Panc1 (cell line): ENCODE measurements around the gene SZT2. TPM values are rescaled to one million over a fixed set of nuclear protein-coding genes. Genes with fewer than 3 reads are reported as not detected.
A peak's percentile ranks its signal among the peaks of the same experiment; 100 is the strongest.

Experiments used
- ATAC-seq: fragments of 200-7000 bp; cut with Tn5 transposase; 2 replicates; pipeline ENCODE4 v1.9.1; 2020; ENCODE audit warnings: mild to moderate bottlenecking, moderate library complexity
- BruUV-seq: library from RNA; stranded (reverse); fragments of 400-500 nt; replicated peaks from 2 replicates; lab custom pipeline; 2021; lab: Mats Ljungman, UMichigan
- CTCF ChIA-PET: fragments of 300-600 bp; sonication (Branson Sonifier 250); formaldehyde crosslinking; loops from one replicate; lab custom pipeline; 2022; ENCODE audit warnings: antibody characterized with exemption; lab: Charles Lee
- POLR2A ChIA-PET: fragments of 300-600 bp; sonication (Branson Sonifier 250); formaldehyde crosslinking; loops from one replicate; lab custom pipeline; 2022; ENCODE audit warnings: antibody characterized with exemption; lab: Charles Lee
- DNase-seq: peaks from one replicate; pipeline ENCODE4 v3.0.0-alpha.2; 2010; ENCODE audit warnings: low read depth, low spot score
- H3K27ac ChIP-seq: 2 replicates; pipeline ENCODE4 v1.5.1; 2011; ENCODE audit warnings: mild to moderate bottlenecking, low read length, inconsistent platforms
- H3K27me3 ChIP-seq: fragments of 200-500 bp; sonication (Bioruptor generic); 2 replicates; pipeline ENCODE4 v1.6.0; 2014; ENCODE audit warnings: low read length, inconsistent platforms; ENCODE audit not compliant: control insufficient read depth, insufficient read depth
- H3K36me3 ChIP-seq: fragments of 200-500 bp; sonication (Bioruptor generic); 2 replicates; pipeline ENCODE4 v1.5.1; 2014; ENCODE audit warnings: inconsistent platforms, mild to moderate bottlenecking, low read length, moderate library complexity; ENCODE audit not compliant: control insufficient read depth, insufficient read depth
- H3K4me1 ChIP-seq: 2 replicates; pipeline ENCODE4 v1.5.1; 2011; ENCODE audit warnings: inconsistent platforms, mild to moderate bottlenecking, low read length, moderate library complexity; ENCODE audit not compliant: control insufficient read depth, insufficient read depth
- H3K4me3 ChIP-seq, 2 experiments: 2 replicates each; pipeline ENCODE4 v1.5.1; 2011 to 2012; ENCODE audit warnings: low read depth in 2 of 2, low read length in 2 of 2, mild to moderate bottlenecking in 2 of 2, inconsistent platforms in 1 of 2, moderate library complexity in 1 of 2
- H3K9me3 ChIP-seq: fragments of 200-500 bp; sonication (Bioruptor generic); 2 replicates; pipeline ENCODE4 v1.5.1; 2014; ENCODE audit warnings: low read depth, mild to moderate bottlenecking, inconsistent platforms, low read length, moderate library complexity; ENCODE audit not compliant: control insufficient read depth, insufficient read depth
- CTCF ChIP-seq: fragments of 450-650 bp; IDR thresholded peaks from 2 replicates; pipeline ENCODE4 v1.5.1; 2017; ENCODE audit warnings: mild to moderate bottlenecking
- POLR2AphosphoS5 ChIP-seq: IDR thresholded peaks from 2 replicates; pipeline ENCODE4 v1.6.1; 2012; ENCODE audit warnings: mild to moderate bottlenecking, low read depth, low read length, moderate library complexity
- REST ChIP-seq, 2 experiments: IDR thresholded peaks; 2 replicates each; pipeline ENCODE4 v1.6.1; 2011 to 2012; ENCODE audit warnings: low read depth in 2 of 2, control low read depth in 1 of 2, low read length in 1 of 2, mild to moderate bottlenecking in 1 of 2, moderate library complexity in 1 of 2; ENCODE audit not compliant: insufficient read depth in 1 of 2
- SIN3A ChIP-seq: IDR thresholded peaks from 2 replicates; pipeline ENCODE4 v1.6.1; 2012; ENCODE audit warnings: low read depth, mild to moderate bottlenecking, low read length, moderate library complexity, borderline replicate concordance; ENCODE audit not compliant: insufficient read depth
- TCF7L2 ChIP-seq: IDR thresholded peaks from 2 replicates; pipeline ENCODE4 v1.6.1; 2011; ENCODE audit warnings: mild to moderate bottlenecking, low read depth, low read length, inconsistent platforms
- in situ Hi-C: cut with HindIII; loops from 2 replicates; pipeline ENCODE4 v1.10.0; 2016; ENCODE audit warnings: low sequenced_read_pairs, low pct_unique_long_range_greater_than_20kb
- intact Hi-C: fragments of 100-400 bp; cut with micrococcal nuclease; formaldehyde crosslinking; loops from one replicate; pipeline ENCODE4 v1.10.0; 2022; ENCODE audit not compliant: unreplicated experiment
- total RNA-seq: library from RNA; stranded (reverse); gene quantifications from one replicate; pipeline ENCODE4 v1.2.1, GENCODE V29; 2021; ENCODE audit not compliant: unreplicated experiment

SZT2 gene
- total RNA-seq, 1 experiment from 2014 or later: 40.2 TPM

GRCh38 chr1:43423672-43424550 is 34.2 kb downstream of the SZT2 start:
- no peak for ATAC-seq
- Histone ChIP-seq H3K4me1 (no peaks in the 10 kb centered on the region), H3K4me3 (no peak overlapping the region), H3K27ac (no peak overlapping the region), H3K27me3 (no peaks in the 10 kb centered on the region), H3K9me3 (no peaks in the 10 kb centered on the region), H3K36me3 (no peaks in the 10 kb centered on the region)
- TF ChIP-seq TCF7L2: no peak
- TF ChIP-seq CTCF: no peak
- no peak for TF ChIP-seq SIN3A
- TF ChIP-seq REST (IDR thresholded peaks at IDR 0.05; ENCODE audit: insufficient read depth in 1 of 2, low read depth in 2 of 2, low read length in 1 of 2): no peak
- no peak for TF ChIP-seq POLR2AphosphoS5
- CTCF ChIA-PET: no interaction called here
- DNase-seq: no peak
- intact Hi-C loops: no loop called here
- in situ Hi-C loops: no loop called here
- TSS peak; percentile 51 for BruUV-seq
- POLR2A ChIA-PET: no interaction called here

- H3K27ac ChIP-seq: no peak overlapping the region
- no peaks in the 10 kb centered on the region for H3K4me1 ChIP-seq
- intact Hi-C loops (no loop called here), in situ Hi-C loops (no loop called here)
- no peaks in the 10 kb centered on the region for H3K9me3 ChIP-seq
- ATAC-seq (no peak), DNase-seq (no peak)
- TF ChIP-seq REST (IDR thresholded peaks at IDR 0.05; ENCODE audit: insufficient read depth in 1 of 2, low read depth in 2 of 2, low read length in 1 of 2): no peak
- no peak for TF ChIP-seq SIN3A
- TF ChIP-seq POLR2AphosphoS5: no peak
- TF ChIP-seq TCF7L2: no peak
- no peak for TF ChIP-seq CTCF
- BruUV-seq: no TSS peak
- ChIA-PET CTCF (no interaction called here), POLR2A (interaction anchor here (0.6 kb wide), 1 partner anchor 47 kb away, joined by 6 read pairs; no protein-coding TSS in a partner anchor)
- no peaks in the 10 kb centered on the region for H3K36me3 ChIP-seq
- no peaks in the 10 kb centered on the region for H3K27me3 ChIP-seq
- H3K4me3 ChIP-seq: no peak overlapping the region
Observed at GRCh38 chr1:43425045-43425444, 35.3 kb downstream of the SZT2 start.
